T follicular helper cell (primary cell): Measurements from ENCODE around the gene HACE1.
"Not testable (repeated sequence)": the region's sequence is repeated elsewhere in the genome, so short reads cannot be mapped to it uniquely, and the experiment has no call there.

Experiments used
- DNase-seq: peaks from one replicate; pipeline ENCODE4 v3.0.0-alpha.2; 2020; ENCODE audit warnings: low read depth

Gene HACE1

GRCh38 chr6:104828478-104828877 is 31.2 kb downstream of the HACE1 start:
- DNase-seq, result no peak

- not testable (repeated sequence) for DNase-seq
Observed at GRCh38 chr6:104820820-104821219, 38.9 kb downstream of the HACE1 start.

GRCh38 chr6:104816125-104816524 is 43.6 kb downstream of the HACE1 start:
- DNase-seq, result no peak

GRCh38 chr6:104814743-104815142 is 45.0 kb downstream of the HACE1 start:
- no peak for DNase-seq

GRCh38 chr6:104813552-104813951 is 46.2 kb downstream of the HACE1 start:
- no peak for DNase-seq

GRCh38 chr6:104809116-104809515 is 50.6 kb downstream of the HACE1 start:
- no peak for DNase-seq

- not testable (repeated sequence) for DNase-seq
Observed at GRCh38 chr6:104805335-104805734, 54.4 kb downstream of the HACE1 start.

- DNase-seq, result no peak
Observed at GRCh38 chr6:104799134-104799657, 60.5 kb downstream of the HACE1 start.

- DNase-seq, result no peak
Observed at GRCh38 chr6:104796031-104796785, 63.5 kb downstream of the HACE1 start.

GRCh38 chr6:104795363-104795762 is 64.4 kb downstream of the HACE1 start:
- DNase-seq, result no peak

- no peak for DNase-seq
Observed at GRCh38 chr6:104789770-104790190, 69.9 kb downstream of the HACE1 start.

- DNase-seq, result no peak
Observed at GRCh38 chr6:104788400-104788799, 71.3 kb downstream of the HACE1 start.

GRCh38 chr6:104787305-104787704 is 72.4 kb downstream of the HACE1 start:
- no peak for DNase-seq

GRCh38 chr6:104784884-104785283 is 74.8 kb downstream of the HACE1 start:
- DNase-seq, result no peak

GRCh38 chr6:104771258-104771832 is 88.4 kb downstream of the HACE1 start:
- no peak for DNase-seq

- no peak for DNase-seq
Observed at GRCh38 chr6:104768906-104769305, 90.8 kb downstream of the HACE1 start.

GRCh38 chr6:104766595-104766994 is 93.1 kb downstream of the HACE1 start:
- DNase-seq, result no peak

GRCh38 chr6:104754788-104755409 is 104.8 kb downstream of the HACE1 start:
- DNase-seq, result no peak

- DNase-seq, result no peak
Observed at GRCh38 chr6:104753251-104753650, 106.5 kb downstream of the HACE1 start.

- DNase-seq, result no peak
Observed at GRCh38 chr6:104750449-104750848, 109.3 kb downstream of the HACE1 start.

GRCh38 chr6:104739124-104739523 is 120.6 kb downstream of the HACE1 start:
- not testable (repeated sequence) for DNase-seq

- not testable (repeated sequence) for DNase-seq
Observed at GRCh38 chr6:104737567-104737966, 122.2 kb downstream of the HACE1 start.

GRCh38 chr6:104736545-104736944 is 123.2 kb downstream of the HACE1 start:
- DNase-seq, result no peak
